Glutamatergic neuron (in vitro differentiated cells): ENCODE measurements around the gene ADGRA3. TPM values are rescaled to one million over a fixed set of nuclear protein-coding genes. Genes with fewer than 3 reads are reported as not detected.

ENCODE experiments used
- DNase-seq: peaks from one replicate; pipeline ENCODE4 v3.0.0; 2022
- H3K27ac Mint-ChIP-seq: one replicate; pipeline ENCODE4 v1.8.0; 2020; ENCODE audit warnings: mild to moderate bottlenecking, mixed read lengths, inconsistent platforms; ENCODE audit not compliant: unreplicated experiment
- H3K27me3 Mint-ChIP-seq: one replicate; pipeline ENCODE4 v1.8.0; 2020; ENCODE audit warnings: mild to moderate bottlenecking, moderate library complexity, mixed read lengths, inconsistent platforms; ENCODE audit not compliant: unreplicated experiment
- H3K36me3 Mint-ChIP-seq: one replicate; pipeline ENCODE4 v1.8.0; 2020; ENCODE audit warnings: mild to moderate bottlenecking, mixed read lengths, inconsistent platforms; ENCODE audit not compliant: unreplicated experiment
- H3K4me1 Mint-ChIP-seq: one replicate; pipeline ENCODE4 v1.8.0; 2020; ENCODE audit warnings: mild to moderate bottlenecking, low read depth, mixed read lengths, inconsistent platforms; ENCODE audit not compliant: unreplicated experiment
- H3K4me3 Mint-ChIP-seq: one replicate; pipeline ENCODE4 v1.8.0; 2020; ENCODE audit warnings: mild to moderate bottlenecking, mixed read lengths, inconsistent platforms; ENCODE audit not compliant: unreplicated experiment
- H3K9me3 Mint-ChIP-seq: one replicate; pipeline ENCODE4 v1.8.0; 2020; ENCODE audit warnings: mild to moderate bottlenecking, moderate library complexity, mixed read lengths, inconsistent platforms; ENCODE audit not compliant: unreplicated experiment
- CTCF ChIP-seq: fragments of 200-600 bp; sonication (generic); IDR thresholded peaks from one replicate; pipeline ENCODE4 v1.5.0; 2021; ENCODE audit not compliant: partially characterized antibody, unreplicated experiment
- total RNA-seq: library from RNA; stranded (reverse); fragmentation: NEBNext Ultra II Directional; extraction: Animal tissue kit (Norgen Biotek cat#: 25700); gene quantifications from one replicate; pipeline ENCODE4 v1.2.1, GENCODE V29; 2021; ENCODE audit not compliant: unreplicated experiment

Gene ADGRA3
- total RNA-seq, 1 donor from 2014 or later = 76.2 TPM

- no peak for DNase-seq
- TF ChIP-seq CTCF = no peak
- no peak overlapping the region for H3K27ac Mint-ChIP-seq
- peaks cover 3% of the 10 kb centered on the region for H3K36me3 Mint-ChIP-seq
- H3K4me1 Mint-ChIP-seq = peaks cover 3% of the 10 kb centered on the region
- no peak overlapping the region for H3K4me3 Mint-ChIP-seq
- no peaks in the 10 kb centered on the region for H3K27me3 Mint-ChIP-seq
- no peaks in the 10 kb centered on the region for H3K9me3 Mint-ChIP-seq
These were observed 108.5 kb downstream of the ADGRA3 start for GRCh38 chr4:22407361-22407760.

- H3K4me1 Mint-ChIP-seq = peaks cover 2% of the 10 kb centered on the region
- no peak overlapping the region for H3K27ac Mint-ChIP-seq
- peaks cover 10% of the 10 kb centered on the region for H3K36me3 Mint-ChIP-seq
- no peaks in the 10 kb centered on the region for H3K9me3 Mint-ChIP-seq
- H3K27me3 Mint-ChIP-seq = no peaks in the 10 kb centered on the region
- no peak for TF ChIP-seq CTCF
- H3K4me3 Mint-ChIP-seq = no peak overlapping the region
- DNase-seq = no peak
These were observed 117.2 kb downstream of the ADGRA3 start for GRCh38 chr4:22398671-22399070.

- no peak for DNase-seq
- H3K4me3 Mint-ChIP-seq = no peak overlapping the region
- no peaks in the 10 kb centered on the region for H3K27me3 Mint-ChIP-seq
- H3K4me1 Mint-ChIP-seq = peaks cover 6% of the 10 kb centered on the region
- H3K9me3 Mint-ChIP-seq = no peaks in the 10 kb centered on the region
- no peaks in the 10 kb centered on the region for H3K36me3 Mint-ChIP-seq
- H3K27ac Mint-ChIP-seq = no peak overlapping the region
- no peak for TF ChIP-seq CTCF
These were observed 124.3 kb downstream of the ADGRA3 start for GRCh38 chr4:22391551-22391950.

- no peaks in the 10 kb centered on the region for H3K27me3 Mint-ChIP-seq
- H3K36me3 Mint-ChIP-seq = no peaks in the 10 kb centered on the region
- H3K9me3 Mint-ChIP-seq = no peaks in the 10 kb centered on the region
- peak overlapping the region; percentile 31 for H3K27ac Mint-ChIP-seq
- H3K4me1 Mint-ChIP-seq = peaks cover 6% of the 10 kb centered on the region
- H3K4me3 Mint-ChIP-seq = no peak overlapping the region
- peak; percentile 80 for TF ChIP-seq CTCF
- DNase-seq = peak; percentile 60
These were observed 126.5 kb downstream of the ADGRA3 start for GRCh38 chr4:22389240-22389870.

- H3K36me3 Mint-ChIP-seq = no peaks in the 10 kb centered on the region
- H3K9me3 Mint-ChIP-seq = no peaks in the 10 kb centered on the region
- H3K27me3 Mint-ChIP-seq = no peaks in the 10 kb centered on the region
- H3K27ac Mint-ChIP-seq = no peak overlapping the region
- no peak for TF ChIP-seq CTCF
- H3K4me3 Mint-ChIP-seq = no peak overlapping the region
- peaks cover 6% of the 10 kb centered on the region for H3K4me1 Mint-ChIP-seq
- DNase-seq = no peak
These were observed 130.3 kb downstream of the ADGRA3 start for GRCh38 chr4:22385611-22386011.
